ENCODE measurements around the gene TBC1D10A.

Gene TBC1D10A

GRCh38 chr22:30362651-30363281, 36.0 kb upstream of the TBC1D10A start:
- H3K27ac ChIP-seq (ENCODE audit: extremely low read depth, low read depth, low read length): no peak overlapping the region
- H3K4me1 ChIP-seq (ENCODE audit: control insufficient read depth, insufficient read depth, low read length): no peaks in the 10 kb centered on the region
- no peak overlapping the region for H3K4me3 ChIP-seq (ENCODE audit: low read depth, low read length)
- no peaks in the 10 kb centered on the region for H3K9me3 ChIP-seq (ENCODE audit: control insufficient read depth, insufficient read depth, low read depth, low read length)
- TF ChIP-seq ZNF777 (tag by site-specific recombination; IDR thresholded peaks at IDR 0.05; ENCODE audit: borderline replicate concordance) (no peak), ZNF473 (tag by site-specific recombination; IDR thresholded peaks at IDR 0.05) (no peak), ZFP37 (tag by site-specific recombination; IDR thresholded peaks at IDR 0.05) (peak; percentile 95)
- ChIA-PET CTCF (interaction anchor here (0.7 to 1.2 kb wide), 2 partner anchors 275 to 377 kb away, joined by 3 to 4 read pairs; no protein-coding TSS in a partner anchor), POLR2A (interaction anchor here (1.0 kb wide), 1 partner anchor 49 kb away, joined by 6 read pairs; no protein-coding TSS in a partner anchor)
- peaks cover 0 to 11% of the 10 kb centered on the region in 2 experiments; a peak in 2 of 3 replicates for H3K36me3 ChIP-seq (ENCODE audit: control insufficient read depth in 2 of 2, insufficient read depth in 1 of 2, low read length in 2 of 2)

- Histone ChIP-seq H3K4me1 (ENCODE audit: control insufficient read depth, insufficient read depth, low read length) (no peaks in the 10 kb centered on the region), H3K36me3 (ENCODE audit: control insufficient read depth in 2 of 2, insufficient read depth in 1 of 2, low read length in 2 of 2) (peaks cover 0 to 11% of the 10 kb centered on the region in 2 experiments; a peak in 2 of 3 replicates), H3K27ac (ENCODE audit: extremely low read depth, low read depth, low read length) (no peak overlapping the region), H3K4me3 (ENCODE audit: low read depth, low read length) (no peak overlapping the region), H3K9me3 (ENCODE audit: control insufficient read depth, insufficient read depth, low read depth, low read length) (no peaks in the 10 kb centered on the region)
- ChIA-PET POLR2A (no interaction called here), CTCF (interaction anchor here (1.0 to 1.5 kb wide), 2 partner anchors 25 to 29 kb away, joined by 3 read pairs; partner anchors contain the start of gene RNF215)
- TF ChIP-seq ZNF692 (tag by site-specific recombination; IDR thresholded peaks at IDR 0.05): no peak
Measured at GRCh38 chr22:30361916-30362650, 35.3 kb upstream of the TBC1D10A start.

- no peaks in the 10 kb centered on the region for H3K9me3 ChIP-seq (ENCODE audit: control insufficient read depth, insufficient read depth, low read depth, low read length)
- no peak overlapping the region for H3K27ac ChIP-seq (ENCODE audit: extremely low read depth, low read depth, low read length)
- no peak overlapping the region for H3K4me3 ChIP-seq (ENCODE audit: low read depth, low read length)
- H3K36me3 ChIP-seq (ENCODE audit: control insufficient read depth in 2 of 2, insufficient read depth in 1 of 2, low read length in 2 of 2): peaks cover 0 to 19% of the 10 kb centered on the region in 2 experiments; a peak in 2 of 3 replicates
- CTCF ChIA-PET: interaction anchor here (0.9 to 1.1 kb wide), 3 partner anchors 9 to 71 kb away, joined by 3 to 5 read pairs (median 3); no protein-coding TSS in a partner anchor
- POLR2A ChIA-PET: interaction anchor here (1.3 kb wide), 1 partner anchor 29 kb away, joined by 3 read pairs; no protein-coding TSS in a partner anchor
- TF ChIP-seq ZBTB48 (tag by site-specific recombination; IDR thresholded peaks at IDR 0.05): peak; percentile 9; the same call in 1 of the 2 replicates
- no peak for TF ChIP-seq ZNF549 (tag by site-specific recombination; IDR thresholded peaks at IDR 0.05)
- TF ChIP-seq ZNF658 (tag by site-specific recombination; IDR thresholded peaks at IDR 0.05): no peak
- no peak for TF ChIP-seq ZNF677 (tag by site-specific recombination; IDR thresholded peaks at IDR 0.05)
- peaks cover 5% of the 10 kb centered on the region; the same call in 1 of the 2 replicates for H3K4me1 ChIP-seq (ENCODE audit: control insufficient read depth, insufficient read depth, low read length)
Measured at GRCh38 chr22:30358541-30358940, 31.8 kb upstream of the TBC1D10A start.

- Histone ChIP-seq H3K4me3 (ENCODE audit: low read depth, low read length) (peak overlapping the region; percentile 98; the same call in 1 of the 2 replicates), H3K4me1 (ENCODE audit: control insufficient read depth, insufficient read depth, low read length) (peaks cover 5% of the 10 kb centered on the region; the same call in 1 of the 2 replicates), H3K36me3 (ENCODE audit: control insufficient read depth in 2 of 2, insufficient read depth in 1 of 2, low read length in 2 of 2) (peaks cover 0 to 25% of the 10 kb centered on the region in 2 experiments; a peak in 2 of 3 replicates), H3K9me3 (ENCODE audit: control insufficient read depth, insufficient read depth, low read depth, low read length) (no peaks in the 10 kb centered on the region), H3K27ac (ENCODE audit: extremely low read depth, low read depth, low read length) (no peak overlapping the region)
- ChIA-PET POLR2A (interaction anchor here (1.0 to 2.1 kb wide), 13 partner anchors 9 to 450 kb away, joined by 3 to 40 read pairs (median 8); partner anchors contain the start of genes CASTOR1, SEC14L2 and TBC1D10A), CTCF (interaction anchor here (0.5 to 1.7 kb wide), 4 partner anchors 8 to 271 kb away, joined by 3 to 5 read pairs (median 3); partner anchors contain the start of gene CASTOR1)
- no peak for TF ChIP-seq TSHZ1 (tag by site-specific recombination; IDR thresholded peaks at IDR 0.05; ENCODE audit: borderline replicate concordance)
- no peak for TF ChIP-seq ZNF785 (tag by site-specific recombination; IDR thresholded peaks at IDR 0.05)
- TF ChIP-seq ZNF837 (tag by site-specific recombination; IDR thresholded peaks at IDR 0.05): no peak
- no peak for TF ChIP-seq ZNF792 (tag by site-specific recombination; IDR thresholded peaks at IDR 0.05)
- no peak for TF ChIP-seq ZBTB20 (tag by site-specific recombination; IDR thresholded peaks at IDR 0.05)
- TF ChIP-seq ZSCAN16 (tag by site-specific recombination; IDR thresholded peaks at IDR 0.05): no peak
- no peak for TF ChIP-seq ZNF621 (tag by site-specific recombination; IDR thresholded peaks at IDR 0.05)
- TF ChIP-seq KLF7 (tag by site-specific recombination; IDR thresholded peaks at IDR 0.05; ENCODE audit: borderline replicate concordance): no peak
- no peak for TF ChIP-seq ZNF623 (tag by site-specific recombination; IDR thresholded peaks at IDR 0.05)
- no peak for TF ChIP-seq YY2 (tag by site-specific recombination; IDR thresholded peaks at IDR 0.05)
- TF ChIP-seq ZNF174 (tag by site-specific recombination; IDR thresholded peaks at IDR 0.05): no peak
- TF ChIP-seq ZNF707 (tag by site-specific recombination; IDR thresholded peaks at IDR 0.05): no peak
Measured at GRCh38 chr22:30357650-30358215, 31.0 kb upstream of the TBC1D10A start.
